Measurements from ENCODE around the gene LAMA2.

LAMA2 gene

GRCh38 chr6:129335792-129336191 is 452.9 kb downstream of the LAMA2 start:
- DNase-seq = no peak

GRCh38 chr6:129338683-129339082 is 455.7 kb downstream of the LAMA2 start:
- DNase-seq = no peak

GRCh38 chr6:129340983-129341382 is 458.0 kb downstream of the LAMA2 start:
- DNase-seq = no peak

- no peak for DNase-seq
Observed at GRCh38 chr6:129342243-129342642, 459.3 kb downstream of the LAMA2 start.

- DNase-seq = no peak
Observed at GRCh38 chr6:129342796-129343195, 459.9 kb downstream of the LAMA2 start.

GRCh38 chr6:129344379-129344778 is 461.4 kb downstream of the LAMA2 start:
- DNase-seq = no peak

- no peak for DNase-seq
Observed at GRCh38 chr6:129345890-129346289, 463.0 kb downstream of the LAMA2 start.

- no peak for DNase-seq
Observed at GRCh38 chr6:129346964-129347363, 464.0 kb downstream of the LAMA2 start.

- DNase-seq = no peak
Observed at GRCh38 chr6:129350278-129350677, 467.3 kb downstream of the LAMA2 start.

GRCh38 chr6:129351807-129352206 is 468.9 kb downstream of the LAMA2 start:
- no peak for DNase-seq

GRCh38 chr6:129353067-129353466 is 470.1 kb downstream of the LAMA2 start:
- DNase-seq = no peak

- no peak for DNase-seq
Observed at GRCh38 chr6:129356129-129356528, 473.2 kb downstream of the LAMA2 start.

- DNase-seq = no peak
Observed at GRCh38 chr6:129359811-129360681, 477.1 kb downstream of the LAMA2 start.

- no peak for DNase-seq
Observed at GRCh38 chr6:129360682-129360955, 477.7 kb downstream of the LAMA2 start.

GRCh38 chr6:129364037-129364436 is 481.1 kb downstream of the LAMA2 start:
- no peak for DNase-seq

- no peak for DNase-seq
Observed at GRCh38 chr6:129364767-129365166, 481.8 kb downstream of the LAMA2 start.

- DNase-seq = no peak
Observed at GRCh38 chr6:129368076-129368475, 485.1 kb downstream of the LAMA2 start.

- no peak for DNase-seq
Observed at GRCh38 chr6:129368970-129369369, 486.0 kb downstream of the LAMA2 start.

GRCh38 chr6:129369737-129370136 is 486.8 kb downstream of the LAMA2 start:
- no peak for DNase-seq

GRCh38 chr6:129370268-129370916 is 487.5 kb downstream of the LAMA2 start:
- DNase-seq = peak; percentile 53

GRCh38 chr6:129381885-129382284 is 498.9 kb downstream of the LAMA2 start:
- DNase-seq = no peak

GRCh38 chr6:129382916-129383315 is 500.0 kb downstream of the LAMA2 start:
- no peak for DNase-seq

- no peak for DNase-seq
Observed at GRCh38 chr6:129385117-129385516, 502.2 kb downstream of the LAMA2 start.

GRCh38 chr6:129390900-129391299 is 508.0 kb downstream of the LAMA2 start:
- DNase-seq = no peak

GRCh38 chr6:129393654-129394053 is 510.7 kb downstream of the LAMA2 start:
- no peak for DNase-seq
